Caco-2 (cell line): ENCODE data around the gene DYNC1LI2. TPM values are rescaled to one million over a fixed set of nuclear protein-coding genes. Genes with fewer than 3 reads are reported as not detected.

Experiments
- BruUV-seq: library from RNA; stranded (reverse); fragments of 400-500 nt; replicated peaks from 2 replicates; lab custom pipeline; 2021; lab: Mats Ljungman, UMichigan
- CTCF ChIA-PET: fragments of 300-600 bp; sonication (Branson Sonifier 250); formaldehyde crosslinking; loops from one replicate; lab custom pipeline; 2022; ENCODE audit warnings: antibody characterized with exemption; lab: Charles Lee
- POLR2A ChIA-PET: fragments of 300-600 bp; sonication (Branson Sonifier 250); formaldehyde crosslinking; loops from one replicate; lab custom pipeline; 2022; ENCODE audit warnings: antibody characterized with exemption; lab: Charles Lee
- DNase-seq, 2 experiments: peaks; one replicate each; pipeline versions ENCODE4 v3.0.0 to v3.0.0-alpha.2; 2020 to 2022
- H3K27me3 ChIP-seq: replicated peaks from 2 replicates; pipeline ENCODE4 v1.6.0; 2011; ENCODE audit warnings: low read length; ENCODE audit not compliant: control insufficient read depth, insufficient read depth
- H3K36me3 ChIP-seq: 2 replicates; pipeline ENCODE4 v1.5.1; 2011; ENCODE audit warnings: low read length; ENCODE audit not compliant: control insufficient read depth, insufficient read depth
- H3K4me1 ChIP-seq: fragments of 250-450 bp; sonication (Bioruptor Pico); 2 replicates; pipeline ENCODE4 v1.5.1; 2020; ENCODE audit warnings: mild to moderate bottlenecking
- H3K4me3 ChIP-seq: 2 replicates; pipeline ENCODE4 v1.5.1; 2011; ENCODE audit warnings: low read depth, mild to moderate bottlenecking, control low read depth, low read length
- H3K9me3 ChIP-seq: fragments of 250-450 bp; sonication (Bioruptor Pico); 2 replicates; pipeline ENCODE4 v1.5.1; 2020; ENCODE audit warnings: mild to moderate bottlenecking, moderate library complexity
- H3K27ac Mint-ChIP-seq: one replicate; pipeline ENCODE4 v1.8.0; 2022; ENCODE audit warnings: mixed read lengths; ENCODE audit not compliant: unreplicated experiment
- H3K27me3 Mint-ChIP-seq: one replicate; pipeline ENCODE4 v1.8.0; 2022; ENCODE audit warnings: mixed read lengths; ENCODE audit not compliant: insufficient read depth, unreplicated experiment
- H3K36me3 Mint-ChIP-seq: one replicate; pipeline ENCODE4 v1.8.0; 2022; ENCODE audit warnings: mild to moderate bottlenecking, mixed read lengths; ENCODE audit not compliant: insufficient read depth, unreplicated experiment
- H3K4me1 Mint-ChIP-seq: one replicate; pipeline ENCODE4 v1.8.0; 2022; ENCODE audit warnings: low read depth, mixed read lengths; ENCODE audit not compliant: unreplicated experiment
- H3K4me3 Mint-ChIP-seq: one replicate; pipeline ENCODE4 v1.8.0; 2022; ENCODE audit warnings: mild to moderate bottlenecking, moderate library complexity, mixed read lengths; ENCODE audit not compliant: unreplicated experiment
- H3K9me3 Mint-ChIP-seq: one replicate; pipeline ENCODE4 v1.8.0; 2022; ENCODE audit warnings: mixed read lengths; ENCODE audit not compliant: unreplicated experiment
- intact Hi-C: fragments of 100-400 bp; cut with micrococcal nuclease; formaldehyde crosslinking; loops from one replicate; pipeline ENCODE4 v1.10.0; 2022; ENCODE audit not compliant: unreplicated experiment
- total RNA-seq: library from RNA; stranded (reverse); gene quantifications from 2 replicates; pipeline ENCODE4 v1.2.3, GENCODE V29; 2022
- TF ChIP-seq, protein P1 (sequence below), 2 experiments: fragments of 200-600 bp in 1 of 2; IDR thresholded peaks; 1 replicate in 1 of 2; 2 replicates in 1 of 2; pipeline versions ENCODE4 v1.5.1 to v1.8.0; 2011 to 2022; ENCODE audit warnings: antibody characterized with exemption in 1 of 2, control low read depth in 1 of 2, inconsistent platforms in 1 of 2, low read depth in 1 of 2, low read length in 1 of 2, mild to moderate bottlenecking in 1 of 2, moderate library complexity in 1 of 2; ENCODE audit not compliant: insufficient read depth in 1 of 2, severe bottlenecking in 1 of 2, unreplicated experiment in 1 of 2

Gene DYNC1LI2
- total RNA-seq, 1 experiment from 2014 or later, result 180 TPM

DNA sequence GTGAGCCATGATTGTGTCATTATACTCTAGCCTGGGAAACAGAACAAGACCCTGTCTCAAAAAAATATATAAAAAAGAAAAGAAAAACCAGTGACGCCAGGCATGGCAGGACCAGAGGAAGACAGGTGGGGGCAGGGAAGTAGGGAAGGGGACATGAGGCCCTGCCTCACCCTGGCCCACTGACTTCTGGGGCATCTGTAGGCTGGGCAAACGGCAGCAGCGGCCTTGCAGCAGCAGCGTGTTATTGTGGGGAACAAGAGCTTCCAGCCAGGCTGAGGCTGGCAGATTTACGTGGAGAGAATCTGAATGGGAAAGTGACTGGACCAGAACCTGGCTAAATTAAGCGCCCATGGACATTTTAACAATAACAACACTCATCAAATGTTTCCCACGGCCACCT, 74.2 kb downstream of the DYNC1LI2 start:
- Mint-ChIP-seq H3K4me1 (peaks cover 7% of the 10 kb centered on the region), H3K27me3 (no peaks in the 10 kb centered on the region), H3K4me3 (no peak overlapping the region), H3K9me3 (no peaks in the 10 kb centered on the region), H3K36me3 (peaks cover 51% of the 10 kb centered on the region), H3K27ac (peak overlapping the region; percentile 40)
- CTCF ChIA-PET, result no interaction called here
- POLR2A ChIA-PET, result no interaction called here
- no peaks in the 10 kb centered on the region for H3K9me3 ChIP-seq
- BruUV-seq, result no TSS peak
- H3K27me3 ChIP-seq, result no peaks in the 10 kb centered on the region
- TF ChIP-seq, protein P1, sequence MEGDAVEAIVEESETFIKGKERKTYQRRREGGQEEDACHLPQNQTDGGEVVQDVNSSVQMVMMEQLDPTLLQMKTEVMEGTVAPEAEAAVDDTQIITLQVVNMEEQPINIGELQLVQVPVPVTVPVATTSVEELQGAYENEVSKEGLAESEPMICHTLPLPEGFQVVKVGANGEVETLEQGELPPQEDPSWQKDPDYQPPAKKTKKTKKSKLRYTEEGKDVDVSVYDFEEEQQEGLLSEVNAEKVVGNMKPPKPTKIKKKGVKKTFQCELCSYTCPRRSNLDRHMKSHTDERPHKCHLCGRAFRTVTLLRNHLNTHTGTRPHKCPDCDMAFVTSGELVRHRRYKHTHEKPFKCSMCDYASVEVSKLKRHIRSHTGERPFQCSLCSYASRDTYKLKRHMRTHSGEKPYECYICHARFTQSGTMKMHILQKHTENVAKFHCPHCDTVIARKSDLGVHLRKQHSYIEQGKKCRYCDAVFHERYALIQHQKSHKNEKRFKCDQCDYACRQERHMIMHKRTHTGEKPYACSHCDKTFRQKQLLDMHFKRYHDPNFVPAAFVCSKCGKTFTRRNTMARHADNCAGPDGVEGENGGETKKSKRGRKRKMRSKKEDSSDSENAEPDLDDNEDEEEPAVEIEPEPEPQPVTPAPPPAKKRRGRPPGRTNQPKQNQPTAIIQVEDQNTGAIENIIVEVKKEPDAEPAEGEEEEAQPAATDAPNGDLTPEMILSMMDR (IDR thresholded peaks at IDR 0.05; ENCODE audit: insufficient read depth in 1 of 2, low read depth in 1 of 2, low read length in 1 of 2, severe bottlenecking in 1 of 2, unreplicated experiment in 1 of 2), result no peak
- no peak for DNase-seq
- intact Hi-C loops, result no loop called here
- H3K4me1 ChIP-seq, result no peaks in the 10 kb centered on the region
- H3K36me3 ChIP-seq, result 0 out of 2 replicates have a peak, but pooled peaks cover 1% of the 10 kb centered on the region
- H3K4me3 ChIP-seq, result no peak overlapping the region

- Mint-ChIP-seq H3K4me1 (peaks cover 7% of the 10 kb centered on the region), H3K27ac (no peak overlapping the region), H3K9me3 (no peaks in the 10 kb centered on the region), H3K36me3 (peaks cover 48% of the 10 kb centered on the region), H3K4me3 (no peak overlapping the region), H3K27me3 (no peaks in the 10 kb centered on the region)
- DNase-seq, result no peak
- TF ChIP-seq, protein P1 (IDR thresholded peaks at IDR 0.05; ENCODE audit: insufficient read depth in 1 of 2, low read depth in 1 of 2, low read length in 1 of 2, severe bottlenecking in 1 of 2, unreplicated experiment in 1 of 2), result no peak
- no peaks in the 10 kb centered on the region for H3K27me3 ChIP-seq
- no peaks in the 10 kb centered on the region for H3K4me1 ChIP-seq
- H3K36me3 ChIP-seq, result 0 out of 2 replicates have a peak, but pooled peaks cover 1% of the 10 kb centered on the region
- no peaks in the 10 kb centered on the region for H3K9me3 ChIP-seq
- intact Hi-C loops, result no loop called here
- ChIA-PET POLR2A (no interaction called here), CTCF (no interaction called here)
- no peak overlapping the region for H3K4me3 ChIP-seq
- no TSS peak for BruUV-seq
These were observed 74.8 kb downstream of the DYNC1LI2 start for GRCh38 chr16:66676599-66676998.

GRCh38 chr16:66673691-66674090, 77.7 kb downstream of the DYNC1LI2 start:
- H3K27me3 Mint-ChIP-seq, result no peaks in the 10 kb centered on the region
- POLR2A ChIA-PET, result no interaction called here
- H3K27ac Mint-ChIP-seq, result no peak overlapping the region
- DNase-seq, result no peak
- H3K4me3 Mint-ChIP-seq, result no peak overlapping the region
- peaks cover 7% of the 10 kb centered on the region for H3K4me1 Mint-ChIP-seq
- BruUV-seq, result no TSS peak
- TF ChIP-seq, protein P1 (IDR thresholded peaks at IDR 0.05; ENCODE audit: insufficient read depth in 1 of 2, low read depth in 1 of 2, low read length in 1 of 2, severe bottlenecking in 1 of 2, unreplicated experiment in 1 of 2), result no peak
- Histone ChIP-seq H3K9me3 (no peaks in the 10 kb centered on the region), H3K27me3 (no peaks in the 10 kb centered on the region), H3K36me3 (0 out of 2 replicates have a peak, but pooled peaks cover 1% of the 10 kb centered on the region), H3K4me1 (peaks cover 4% of the 10 kb centered on the region; the same call in 1 of the 2 replicates), H3K4me3 (no peak overlapping the region)
- CTCF ChIA-PET, result interaction anchor here (0.5 kb wide), 1 partner anchor 41 kb away, joined by 3 read pairs; no protein-coding TSS in a partner anchor
- peaks cover 27% of the 10 kb centered on the region for H3K36me3 Mint-ChIP-seq
- H3K9me3 Mint-ChIP-seq, result no peaks in the 10 kb centered on the region
- intact Hi-C loops, result no loop called here

Other genes starting within 250 kb of the DYNC1LI2 start
- gene TK2, start 201.5 kb downstream of the DYNC1LI2 start, total RNA-seq, result 18.2 and 19.3 TPM in 2 replicates
- gene CKLF, start 199.0 kb downstream of the DYNC1LI2 start, total RNA-seq, result 96.4 and 103 TPM in 2 replicates
- gene CMTM1, start 185.2 kb downstream of the DYNC1LI2 start, total RNA-seq, result 5.6 and 7.1 TPM in 2 replicates
- gene CMTM2, start 172.1 kb downstream of the DYNC1LI2 start, total RNA-seq, result not detected in 2 replicates
- 25.5 and 26.9 TPM in 2 replicates for gene CMTM3, start 146.9 kb downstream of the DYNC1LI2 start, total RNA-seq
- 106 and 108 TPM in 2 replicates for gene CMTM4, start 54.9 kb downstream of the DYNC1LI2 start, total RNA-seq
- gene TERB1, start 50.0 kb upstream of the DYNC1LI2 start, total RNA-seq, result not detected in 2 replicates
- 141 and 146 TPM in 2 replicates for gene NAE1, start 79.4 kb upstream of the DYNC1LI2 start, total RNA-seq
- 0.35 and 0.68 TPM in 2 replicates for gene CA7, start 92.8 kb upstream of the DYNC1LI2 start, total RNA-seq
- gene PDP2, start 128.9 kb upstream of the DYNC1LI2 start, total RNA-seq, result 37.7 and 44.4 TPM in 2 replicates
- 0.48 and 0.81 TPM in 2 replicates for gene CDH16, start 167.3 kb upstream of the DYNC1LI2 start, total RNA-seq
- gene RRAD, start 173.9 kb upstream of the DYNC1LI2 start, total RNA-seq, result 0.53 and 1.1 TPM in 2 replicates
- gene CIAO2B, start 182.8 kb upstream of the DYNC1LI2 start, total RNA-seq, result 117 and 119 TPM in 2 replicates
- 45.5 and 48.4 TPM in 2 replicates for gene CES2, start 183.9 kb upstream of the DYNC1LI2 start, total RNA-seq
- 0.79 and 0.95 TPM in 2 replicates for gene CES3, start 209.7 kb upstream of the DYNC1LI2 start, total RNA-seq
- not detected in 2 replicates for gene CES4A, start 237.0 kb upstream of the DYNC1LI2 start, total RNA-seq